Stimulated activated CD8-positive, alpha-beta memory T cell treated with anti-CD3 and anti-CD28 coated beads, Interleukin-7, amount 100 ng/mL, for 4 hours (primary cell): Measurements from ENCODE around the gene TRIP13.
"Not testable (repeated sequence)": the region's sequence is repeated elsewhere in the genome, so short reads cannot be mapped to it uniquely, and the experiment has no call there.

Source experiments
- DNase-seq, 2 donors: peaks; one replicate each; pipeline ENCODE4 v3.0.0-alpha.2; 2020; ENCODE audit warnings: low read depth in 2 of 2

TRIP13 gene

GRCh38 chr5:891837-892393 is 769 bp upstream of the TRIP13 start:
- DNase-seq: no peak

DNA sequence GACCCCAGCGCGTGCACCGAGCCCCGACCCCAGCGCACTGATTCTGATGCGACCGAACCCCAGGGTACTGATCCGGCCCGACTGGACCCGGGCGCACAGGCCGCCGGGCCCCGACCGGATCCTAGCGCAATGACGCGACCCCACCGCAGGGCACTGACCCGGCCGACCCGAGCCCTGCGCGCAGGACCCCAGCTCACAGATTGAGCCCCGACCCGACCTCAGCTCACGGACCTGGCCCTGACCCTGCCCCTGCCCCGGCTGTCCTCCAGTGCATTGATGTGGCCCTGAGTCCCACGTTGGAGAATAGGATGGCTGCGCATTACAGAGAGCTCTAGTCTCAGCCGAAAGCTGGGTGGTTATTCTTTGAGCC is 438 bp downstream of the TRIP13 start:
- DNase-seq: no peak

DNA sequence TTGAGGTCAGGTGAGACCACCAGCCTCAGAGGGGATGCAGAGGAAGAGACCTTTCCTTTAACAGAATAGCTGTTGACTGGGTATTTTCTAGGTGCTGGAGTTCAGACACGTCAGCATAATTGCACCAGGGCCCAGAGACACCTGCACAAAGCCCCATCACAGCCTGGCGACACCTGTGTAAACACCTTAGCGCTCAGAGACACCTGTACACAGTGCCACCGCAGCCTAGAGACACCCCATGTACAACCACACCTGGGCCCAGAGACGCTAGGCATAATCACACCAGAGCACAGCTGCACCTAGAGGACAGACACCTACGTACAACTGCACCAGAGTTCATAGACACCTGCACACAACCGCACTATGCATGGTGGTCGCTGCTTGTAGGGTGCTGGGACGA is 1.0 kb downstream of the TRIP13 start:
- DNase-seq: no peak

- no peak for DNase-seq
These were observed 8.1 kb downstream of the TRIP13 start for GRCh38 chr5:900781-901180.

- DNase-seq: no peak
These were observed 9.6 kb downstream of the TRIP13 start for GRCh38 chr5:902129-902916.

- DNase-seq: no peak
These were observed 11.0 kb downstream of the TRIP13 start for GRCh38 chr5:903756-904096.

DNA sequence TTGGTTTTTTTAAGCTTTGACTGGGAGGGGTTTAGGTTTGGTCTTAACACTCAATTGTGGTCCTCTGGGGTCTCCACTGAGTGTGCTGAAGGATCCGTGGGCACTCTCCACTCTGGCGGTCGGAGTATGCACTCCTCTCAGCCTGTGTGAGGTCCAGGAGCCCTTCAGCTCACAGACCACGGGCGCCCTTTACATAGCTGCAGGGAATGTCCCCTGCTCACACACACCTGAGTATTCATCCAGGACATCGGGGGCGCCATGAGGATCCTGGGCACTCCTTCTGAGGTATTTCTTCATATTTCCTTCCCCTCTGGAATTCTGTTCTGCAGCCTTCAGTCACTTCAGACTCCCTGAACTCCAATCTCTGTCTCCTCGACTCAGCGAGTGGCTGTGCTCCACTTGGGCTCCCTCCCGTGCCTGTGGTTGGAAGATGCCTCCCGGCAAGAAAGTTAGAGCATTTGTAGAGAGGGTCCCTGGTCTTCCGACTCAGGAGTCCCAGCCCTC is 12.5 kb downstream of the TRIP13 start:
- no peak for DNase-seq

DNA sequence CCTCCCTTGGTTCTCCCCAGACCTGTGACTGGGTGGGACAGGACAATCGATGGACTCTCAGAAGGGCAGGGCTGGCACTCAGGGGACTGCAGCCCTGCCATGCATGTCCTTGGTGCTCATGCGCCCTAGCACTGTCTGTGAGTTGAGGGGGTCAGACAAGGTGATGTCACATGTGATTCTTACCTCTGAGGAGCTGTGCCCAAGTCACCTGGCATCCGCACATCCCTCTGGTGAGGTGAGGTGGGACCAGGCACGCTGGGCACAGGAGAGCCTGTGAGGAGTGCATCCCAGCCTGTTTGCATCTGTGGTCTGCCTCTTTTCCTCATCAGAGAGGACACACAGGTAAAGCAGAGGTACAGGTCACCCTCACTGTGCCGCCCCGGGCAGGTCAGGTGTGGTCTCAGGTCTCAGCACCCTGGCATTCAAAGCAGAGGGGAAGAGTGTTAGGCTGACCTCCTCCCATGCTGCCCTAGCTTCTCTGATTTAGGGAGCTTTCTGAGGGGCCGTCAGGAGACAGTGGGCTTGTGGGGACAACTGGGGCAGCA is 14.8 kb downstream of the TRIP13 start:
- no peak for DNase-seq

- no peak for DNase-seq
These were observed 15.5 kb downstream of the TRIP13 start for GRCh38 chr5:908172-908571.

DNA sequence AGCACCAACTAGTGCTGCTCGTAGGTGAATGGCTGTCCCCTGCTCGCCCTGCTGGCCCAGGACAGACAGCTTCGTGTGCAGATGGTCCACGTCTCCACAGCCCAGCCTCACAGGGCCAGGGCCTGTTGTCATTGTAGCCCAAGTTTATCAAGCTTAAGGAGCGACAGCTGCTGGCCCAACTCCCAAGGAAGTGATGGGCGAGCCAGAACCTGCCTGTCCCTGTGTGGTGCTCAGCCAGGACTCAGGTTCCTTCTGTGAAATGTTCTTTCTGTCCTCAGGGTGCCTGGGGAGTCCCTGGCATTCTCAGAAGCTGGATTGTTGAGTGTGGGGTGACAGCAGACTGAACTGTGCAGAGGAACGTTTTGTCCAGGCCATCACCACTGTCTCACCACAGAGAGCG is 16.4 kb downstream of the TRIP13 start:
- no peak for DNase-seq

- DNase-seq: no peak
These were observed 17.5 kb downstream of the TRIP13 start for GRCh38 chr5:909994-910768.

DNA sequence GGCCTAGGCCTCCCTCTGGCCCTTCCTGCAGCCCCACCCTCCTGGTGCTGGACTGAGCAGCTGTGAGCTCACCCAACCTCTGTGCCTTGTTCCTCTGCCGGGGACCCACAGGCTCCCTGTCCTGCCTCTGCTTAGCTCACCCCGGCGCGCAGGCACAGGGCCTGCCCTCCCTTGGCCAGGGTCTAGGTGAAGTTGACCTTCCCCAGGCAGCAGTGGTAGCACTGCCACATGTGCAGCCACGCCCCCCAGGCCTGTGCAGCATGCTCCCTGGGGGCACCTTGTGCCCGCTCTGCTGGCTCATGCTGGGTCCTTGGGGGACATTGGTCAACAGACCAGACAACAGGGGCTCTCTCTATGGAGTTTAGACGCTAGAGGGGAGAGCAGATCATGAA is 18.1 kb downstream of the TRIP13 start:
- DNase-seq: no peak

DNA sequence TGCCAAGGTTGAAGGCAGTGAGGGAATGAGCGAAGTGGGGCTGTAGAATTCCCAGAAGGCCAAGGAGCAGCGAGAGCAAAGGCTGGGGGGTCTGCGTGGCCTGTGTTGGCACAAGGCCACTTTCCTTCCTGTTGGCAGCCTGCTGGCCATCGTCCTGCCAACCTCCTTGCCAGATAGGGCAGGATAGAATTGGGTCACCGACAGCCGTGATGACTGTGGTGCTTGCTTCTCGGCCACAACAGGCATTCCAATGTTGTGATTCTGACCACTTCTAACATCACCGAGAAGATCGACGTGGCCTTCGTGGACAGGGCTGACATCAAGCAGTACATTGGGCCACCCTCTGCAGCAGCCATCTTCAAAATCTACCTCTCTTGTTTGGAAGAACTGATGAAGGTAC is 18.9 kb downstream of the TRIP13 start:
- no peak for DNase-seq

GRCh38 chr5:912280-913091 is 19.8 kb downstream of the TRIP13 start:
- peak; percentile 26 to 59 for DNase-seq

- DNase-seq: no peak
These were observed 21.5 kb downstream of the TRIP13 start for GRCh38 chr5:914174-914573.

- DNase-seq: no peak
These were observed 21.9 kb downstream of the TRIP13 start for GRCh38 chr5:914612-915011.

- not testable (repeated sequence) for DNase-seq
These were observed 22.7 kb downstream of the TRIP13 start for GRCh38 chr5:915346-915745.

- DNase-seq: no peak
These were observed 23.3 kb downstream of the TRIP13 start for GRCh38 chr5:915946-916345.

DNA sequence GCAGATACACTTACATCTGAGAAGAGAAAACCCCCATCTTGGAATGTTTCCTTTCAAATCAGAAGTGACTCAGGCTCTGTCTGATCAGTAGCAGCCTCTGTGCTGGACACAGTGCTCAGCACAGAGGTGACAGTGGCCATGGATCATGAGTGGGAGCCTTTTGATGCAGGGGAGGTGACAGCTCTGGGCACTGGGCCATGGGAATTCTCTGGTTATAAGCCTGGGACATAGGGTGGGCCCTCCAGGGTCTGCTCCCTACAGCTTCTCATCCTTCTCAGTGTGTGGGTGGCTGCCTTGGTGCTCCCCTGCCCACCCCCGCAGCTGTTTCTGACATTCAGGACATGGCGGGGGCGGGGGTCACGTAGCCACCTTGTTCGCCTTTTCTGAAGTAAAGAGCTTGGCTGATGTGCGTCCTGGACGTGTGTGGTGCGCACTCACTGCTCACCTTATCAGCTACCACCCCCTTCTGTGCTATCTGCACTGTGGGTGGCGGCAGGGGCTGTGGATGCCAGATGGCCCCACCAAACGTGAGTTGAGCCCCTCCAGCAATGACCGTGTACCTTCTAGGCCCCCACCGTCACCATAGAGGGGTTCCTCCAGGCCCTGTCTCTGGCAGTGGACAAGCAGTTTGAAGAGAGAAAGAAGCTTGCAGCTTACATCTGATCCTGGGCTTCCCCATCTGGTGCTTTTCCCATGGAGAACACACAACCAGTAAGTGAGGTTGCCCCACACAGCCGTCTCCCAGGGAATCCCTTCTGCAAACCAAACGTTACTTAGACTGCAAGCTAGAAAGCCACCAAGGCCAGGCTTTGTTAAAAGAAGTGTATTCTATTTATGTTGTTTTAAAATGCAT is 24.0 kb downstream of the TRIP13 start:
- DNase-seq: no peak

DNA sequence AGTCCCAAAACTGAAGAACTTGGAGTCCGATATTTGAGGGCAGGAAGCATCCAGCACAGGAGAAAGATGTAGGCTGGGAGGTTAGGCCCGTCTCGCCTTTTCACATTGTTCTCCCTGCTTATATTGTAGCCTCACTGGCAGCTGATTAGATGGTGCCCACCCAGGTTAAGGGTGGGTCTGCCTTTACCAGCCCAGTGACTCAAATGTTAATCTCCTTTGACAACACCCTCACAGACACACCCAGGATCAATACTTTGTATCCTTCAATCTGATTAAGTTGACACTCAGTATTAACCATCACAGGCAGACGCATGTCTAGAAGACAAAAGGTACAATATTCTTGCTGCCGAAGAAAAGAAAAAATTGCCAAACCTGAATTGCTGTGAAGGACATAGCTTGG is 26.0 kb downstream of the TRIP13 start:
- not testable (repeated sequence) for DNase-seq
